Spleen (tissue), 11 donors: ENCODE measurements around the gene CDKN2A. TPM values are rescaled to one million over a fixed set of nuclear protein-coding genes. Genes with fewer than 3 reads are reported as not detected.

Experiments
- DNase-seq: peaks from one replicate; pipeline ENCODE4 v3.0.0-alpha.2; 2020
- H3K27ac ChIP-seq, 8 donors: fragments of 200-600 bp; sonication (generic) in 7 of 8; 1 replicate in 4 of 8; 2 replicates in 4 of 8; pipeline versions ENCODE4 v1.5.0 to v1.8.0; 2016 to 2021; ENCODE audit warnings: inconsistent platforms in 4 of 8, mild to moderate bottlenecking in 4 of 8, moderate library complexity in 1 of 8
- H3K27me3 ChIP-seq, 7 donors: fragments of 200-600 bp; sonication (generic) in 6 of 7; replicated peaks in 1 of 7; 1 replicate in 4 of 7; 2 replicates in 3 of 7; pipeline versions ENCODE4 v1.5.0 to v1.8.0; 2016 to 2021; ENCODE audit warnings: inconsistent platforms in 3 of 7, mild to moderate bottlenecking in 1 of 7
- H3K36me3 ChIP-seq, 6 donors: fragments of 200-600 bp; sonication (generic) in 5 of 6; 1 replicate in 4 of 6; 2 replicates in 2 of 6; pipeline versions ENCODE4 v1.5.0 to v1.8.0; 2016 to 2021; ENCODE audit warnings: inconsistent platforms in 2 of 6
- H3K4me1 ChIP-seq, 6 donors: fragments of 200-600 bp; sonication (generic) in 5 of 6; 1 replicate in 3 of 6; 2 replicates in 3 of 6; pipeline versions ENCODE4 v1.5.0 to v1.8.0; 2016 to 2021; ENCODE audit warnings: inconsistent platforms in 3 of 6
- H3K4me3 ChIP-seq, 8 donors: fragments of 200-600 bp; sonication (generic) in 7 of 8; 1 replicate in 4 of 8; 2 replicates in 4 of 8; pipeline versions ENCODE4 v1.5.0 to v1.8.0; 2016 to 2021; ENCODE audit warnings: inconsistent platforms in 4 of 8, mild to moderate bottlenecking in 4 of 8, moderate library complexity in 2 of 8
- H3K9me3 ChIP-seq, 8 donors: fragments of 200-600 bp; sonication (generic) in 7 of 8; 1 replicate in 4 of 8; 2 replicates in 4 of 8; pipeline versions ENCODE4 v1.5.0 to v1.8.0; 2016 to 2021; ENCODE audit warnings: inconsistent platforms in 4 of 8
- POLR2A ChIP-seq, 3 donors: fragments of 450-650 bp; IDR thresholded peaks; one replicate each; pipeline ENCODE4 v1.5.1; 2017; ENCODE audit warnings: antibody characterized with exemption in 3 of 3, mild to moderate bottlenecking in 1 of 3
- POLR2AphosphoS5 ChIP-seq, 3 donors: sonication (generic); formaldehyde crosslinking; IDR thresholded peaks; one replicate each; pipeline ENCODE4 v1.5.1; 2017; ENCODE audit warnings: antibody characterized with exemption in 3 of 3
- WGBS, 5 donors: extraction: QIAGEN DNeasy Blood & Tissue Kit in 3 of 5; methylation state at CpG; one replicate each; pipeline versions ENCODE4 v1.1.5 to v1.1.7; 2013 to 2018; 5-methylcytosine and 5-hydroxymethylcytosine counted together
- intact Hi-C: fragments of 100-400 bp; cut with DNase I; formaldehyde crosslinking; loops from one replicate; pipeline ENCODE4 v1.15.0; 2023; ENCODE audit warnings: low total_unique reads
- polyA plus RNA-seq, 3 donors: library from polyadenylated mRNA; stranded (reverse); fragments of 200-250 nt; gene quantifications; one replicate each; pipeline ENCODE4 v1.2.1, GENCODE V29; 2013
- total RNA-seq, 7 donors: library from RNA; depleted of rRNA in 3 of 7; stranded (reverse); fragments of >200 nt in 3 of 7; fragmentation: NEBNext Ultra II Directional in 4 of 7; extraction: Animal tissue kit (Norgen Biotek cat#: 25700) in 4 of 7; gene quantifications; one replicate each; pipeline versions ENCODE4 v1.1.0 to v1.2.1, GENCODE V29; 2016 to 2021
- TF ChIP-seq, protein P1 (sequence below), 11 experiments: fragments of 200-600 bp in 7 of 11; fragments of 450-650 bp in 4 of 11; sonication (generic) in 4 of 11; IDR thresholded peaks in 8 of 11; conservative IDR thresholded peaks in 3 of 11; 1 replicate in 7 of 11; 2 replicates in 4 of 11; pipeline versions ENCODE4 v1.4.0 to v1.8.0; 2016 to 2021; ENCODE audit warnings: antibody characterized with exemption in 11 of 11, inconsistent platforms in 4 of 11, mild to moderate bottlenecking in 1 of 11
- donor health status: healthy with polysubstance abuse.
- donor health status: DM: no; HTN: no; CAD: no; lungs with moderate emphysema.
- donor health status: DM: no; HTN: no; CAD: no.
- donor health status: Bipolar disorder and iron deficiency.
- donor health status: healthy.
- donor health status: DM: no; HTN: no; CAD: no.
- donor health status: DM: yes; HTN: yes; CAD: no.

CDKN2A gene
- total and polyA plus RNA-seq, 10 donors, result 2.3 to 19.7 (median 7.0) TPM

DNA sequence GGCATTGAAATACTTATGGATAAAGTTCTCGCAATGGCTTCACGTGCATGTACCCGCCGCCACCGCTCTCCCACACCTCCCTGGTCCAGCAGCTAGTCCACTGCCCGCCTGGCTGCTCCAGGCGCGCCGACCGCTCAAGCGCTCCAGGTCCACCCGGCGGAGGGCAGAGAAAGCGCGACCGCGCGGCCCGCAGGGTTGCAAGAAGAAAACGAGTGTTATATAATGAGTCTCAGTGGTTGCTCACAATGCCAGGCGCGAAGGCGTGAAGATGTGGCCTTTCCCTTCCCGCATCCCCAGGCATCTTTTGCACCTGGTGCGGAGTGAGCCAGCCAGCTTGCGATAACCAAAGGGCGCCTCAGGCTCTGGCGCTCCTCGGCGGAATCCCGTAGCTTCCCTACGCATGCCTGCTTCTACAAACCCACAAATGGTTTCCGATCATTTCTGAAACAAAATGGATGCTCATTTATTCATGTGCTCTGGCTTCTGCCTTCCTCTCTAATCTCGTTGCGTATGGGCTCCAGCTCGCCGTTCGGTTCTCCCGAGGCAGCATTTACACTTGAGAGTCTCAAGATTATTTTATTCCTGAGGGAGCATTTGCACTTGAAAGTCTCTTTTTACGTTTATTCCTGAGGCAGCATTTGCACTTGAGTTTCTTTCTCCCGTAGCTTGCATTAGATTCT is 25.7 kb downstream of the CDKN2A start:
- Histone ChIP-seq H3K27me3 (peaks cover 17 to 100% (median 100%) of the 10 kb centered on the region in 7 donors), H3K36me3 (peaks cover 0 to 6% (median 0%) of the 10 kb centered on the region in 6 donors), H3K4me3 (peak overlapping the region in 2 of 8 donors; percentile 7 to 16), H3K9me3 (peaks cover 0 to 41% (median 0%) of the 10 kb centered on the region in 8 donors), H3K4me1 (peaks cover 13 to 62% (median 28%) of the 10 kb centered on the region in 6 donors), H3K27ac (no peak overlapping the region)
- DNase-seq, result no peak
- WGBS, 5 donors, result 7 to 15% (median 10%) methylated on average over 22 to 41 of the region's 41 CpGs
- no peak for TF ChIP-seq POLR2A (IDR thresholded peaks at IDR 0.05)
- TF ChIP-seq POLR2AphosphoS5 (IDR thresholded peaks at IDR 0.05), result peak in 2 of 3 donors; percentile 30 to 44
- intact Hi-C loops, result no loop called here

DNA sequence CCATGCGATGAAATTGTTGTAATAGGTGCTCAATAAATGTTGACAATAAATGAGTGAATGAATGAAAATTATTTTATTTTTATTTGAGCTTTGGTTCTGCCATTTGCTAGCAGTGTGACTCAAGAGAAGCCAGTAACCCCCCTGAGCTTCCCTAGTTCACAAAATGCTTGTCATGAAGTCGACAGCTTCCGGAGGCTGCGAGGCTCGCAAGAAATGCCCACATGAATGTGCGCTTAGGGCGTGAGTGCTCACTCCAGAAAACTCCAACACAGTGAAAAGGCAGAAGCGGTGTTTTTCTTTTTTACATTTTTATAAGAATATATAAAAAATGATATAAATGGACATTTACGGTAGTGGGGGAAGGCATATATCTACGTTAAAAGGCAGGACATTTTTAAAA is 26.5 kb downstream of the CDKN2A start:
- no peak overlapping the region for H3K4me3 ChIP-seq
- TF ChIP-seq, protein P1, sequence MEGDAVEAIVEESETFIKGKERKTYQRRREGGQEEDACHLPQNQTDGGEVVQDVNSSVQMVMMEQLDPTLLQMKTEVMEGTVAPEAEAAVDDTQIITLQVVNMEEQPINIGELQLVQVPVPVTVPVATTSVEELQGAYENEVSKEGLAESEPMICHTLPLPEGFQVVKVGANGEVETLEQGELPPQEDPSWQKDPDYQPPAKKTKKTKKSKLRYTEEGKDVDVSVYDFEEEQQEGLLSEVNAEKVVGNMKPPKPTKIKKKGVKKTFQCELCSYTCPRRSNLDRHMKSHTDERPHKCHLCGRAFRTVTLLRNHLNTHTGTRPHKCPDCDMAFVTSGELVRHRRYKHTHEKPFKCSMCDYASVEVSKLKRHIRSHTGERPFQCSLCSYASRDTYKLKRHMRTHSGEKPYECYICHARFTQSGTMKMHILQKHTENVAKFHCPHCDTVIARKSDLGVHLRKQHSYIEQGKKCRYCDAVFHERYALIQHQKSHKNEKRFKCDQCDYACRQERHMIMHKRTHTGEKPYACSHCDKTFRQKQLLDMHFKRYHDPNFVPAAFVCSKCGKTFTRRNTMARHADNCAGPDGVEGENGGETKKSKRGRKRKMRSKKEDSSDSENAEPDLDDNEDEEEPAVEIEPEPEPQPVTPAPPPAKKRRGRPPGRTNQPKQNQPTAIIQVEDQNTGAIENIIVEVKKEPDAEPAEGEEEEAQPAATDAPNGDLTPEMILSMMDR (IDR thresholded peaks at IDR 0.05 in 8 of 11, conservative IDR thresholded peaks at IDR 0.05 in 3 of 11), result no peak
- TF ChIP-seq POLR2A (IDR thresholded peaks at IDR 0.05), result no peak
- TF ChIP-seq POLR2AphosphoS5 (IDR thresholded peaks at IDR 0.05), result no peak
- no peak for DNase-seq
- H3K27me3 ChIP-seq, result peaks cover 17 to 100% (median 100%) of the 10 kb centered on the region in 7 donors
- WGBS, 5 donors, result 18 to 29% (median 20%) methylated on average over 10 of the region's 10 CpGs
- intact Hi-C loops, result no loop called here
- peaks cover 0 to 6% (median 0%) of the 10 kb centered on the region in 6 donors for H3K36me3 ChIP-seq
- peaks cover 0 to 44% (median 0%) of the 10 kb centered on the region in 8 donors for H3K9me3 ChIP-seq
- no peak overlapping the region for H3K27ac ChIP-seq
- H3K4me1 ChIP-seq, result peaks cover 13 to 62% (median 28%) of the 10 kb centered on the region in 6 donors

DNA sequence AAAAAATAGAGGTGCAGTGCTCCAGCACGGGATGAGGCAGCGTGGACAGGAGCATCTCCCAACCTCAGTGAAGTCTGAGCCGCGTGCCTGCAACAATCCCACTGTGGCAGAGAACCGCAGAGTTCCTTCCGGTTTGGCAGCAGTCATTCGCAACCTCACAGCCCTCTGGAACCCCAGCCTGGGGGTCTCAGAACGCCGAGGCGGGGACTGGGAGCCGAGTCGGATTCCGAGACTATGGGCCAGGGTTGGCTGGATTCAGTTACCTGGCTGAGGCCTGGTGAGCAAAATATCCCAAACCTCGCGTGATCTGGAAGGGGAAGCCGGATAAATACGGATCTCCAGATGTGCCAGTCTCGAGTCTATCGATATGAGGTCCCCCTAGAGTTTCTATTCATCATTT is 27.0 kb downstream of the CDKN2A start:
- H3K27ac ChIP-seq, result no peak overlapping the region
- no peak for DNase-seq
- peaks cover 0 to 6% (median 0%) of the 10 kb centered on the region in 6 donors for H3K36me3 ChIP-seq
- intact Hi-C loops, result no loop called here
- H3K9me3 ChIP-seq, result peaks cover 0 to 44% (median 0%) of the 10 kb centered on the region in 8 donors
- TF ChIP-seq, protein P1 (IDR thresholded peaks at IDR 0.05 in 8 of 11, conservative IDR thresholded peaks at IDR 0.05 in 3 of 11), result no peak
- TF ChIP-seq POLR2AphosphoS5 (IDR thresholded peaks at IDR 0.05), result no peak
- TF ChIP-seq POLR2A (IDR thresholded peaks at IDR 0.05), result no peak
- peaks cover 13 to 62% (median 28%) of the 10 kb centered on the region in 6 donors for H3K4me1 ChIP-seq
- H3K4me3 ChIP-seq, result no peak overlapping the region
- peaks cover 17 to 100% (median 96%) of the 10 kb centered on the region in 7 donors for H3K27me3 ChIP-seq
- WGBS, 5 donors, result 8 to 18% (median 12%) methylated on average over 19 of the region's 19 CpGs

DNA sequence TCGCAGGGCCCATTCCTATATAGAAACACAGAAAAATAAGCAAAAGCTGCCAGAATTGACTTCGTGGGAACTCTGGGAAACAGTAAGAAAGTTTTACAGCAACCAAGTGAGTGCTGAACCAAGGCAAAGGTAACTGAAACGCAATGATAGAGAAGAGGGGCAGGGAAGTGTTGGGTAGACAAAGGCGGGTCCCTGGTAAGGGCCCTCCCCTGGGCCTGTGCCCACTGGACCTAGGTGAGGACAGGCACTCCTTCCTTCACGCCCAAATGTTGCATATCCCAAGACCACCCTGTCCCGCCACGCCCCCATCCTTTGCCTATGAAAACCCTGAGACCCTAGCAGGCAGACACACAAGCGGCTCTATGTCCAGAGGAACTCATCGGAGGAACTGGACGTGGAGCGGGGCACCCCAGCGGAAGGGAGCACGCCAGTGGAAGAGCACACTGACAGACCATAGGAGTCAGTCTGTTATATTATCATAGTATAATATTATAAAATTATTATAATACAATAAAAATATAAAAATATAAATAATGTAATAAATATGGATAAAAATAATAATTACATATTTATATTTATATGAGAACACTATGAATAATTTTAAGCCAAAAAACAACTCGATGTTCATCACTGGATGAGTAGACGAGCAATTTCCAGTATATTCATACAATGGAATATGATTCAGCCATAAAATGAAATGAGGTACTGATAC is 27.9 kb downstream of the CDKN2A start:
- peaks cover 13 to 60% (median 28%) of the 10 kb centered on the region in 6 donors for H3K4me1 ChIP-seq
- H3K27ac ChIP-seq, result no peak overlapping the region
- WGBS, 5 donors, result 16 to 23% (median 20%) methylated on average over 15 of the region's 15 CpGs
- DNase-seq, result no peak
- H3K4me3 ChIP-seq, result no peak overlapping the region
- intact Hi-C loops, result no loop called here
- peaks cover 0 to 6% (median 0%) of the 10 kb centered on the region in 6 donors for H3K36me3 ChIP-seq
- H3K9me3 ChIP-seq, result peaks cover 0 to 44% (median 0%) of the 10 kb centered on the region in 8 donors
- TF ChIP-seq POLR2A (IDR thresholded peaks at IDR 0.05), result no peak
- peaks cover 17 to 100% (median 92%) of the 10 kb centered on the region in 7 donors for H3K27me3 ChIP-seq
